ENCODE measurements around the gene HOXA13. TPM values are rescaled to one million over a fixed set of nuclear protein-coding genes. Genes with fewer than 3 reads are reported as not detected.

Gene HOXA13
- total RNA-seq, 1 experiment from 2014 or later: 1.3 TPM

- CTCF ChIA-PET: no interaction called here
- BruUV-seq (replicated peaks): no TSS peak
Observed at GRCh38 chr7:27203964-27204594, 4.2 kb upstream of the HOXA13 start.

GRCh38 chr7:27203365-27203953 is 3.6 kb upstream of the HOXA13 start:
- DNase-seq: no peak
- intact Hi-C loops (cut with micrococcal nuclease; ENCODE audit: unreplicated experiment): no loop called here
- Mint-ChIP-seq H3K36me3 (ENCODE audit: insufficient read depth, unreplicated experiment) (peaks cover 25% of the 10 kb centered on the region), H3K27ac (ENCODE audit: unreplicated experiment) (no peak overlapping the region), H3K4me3 (ENCODE audit: low read depth, unreplicated experiment) (no peak overlapping the region), H3K27me3 (ENCODE audit: unreplicated experiment) (peaks cover 62% of the 10 kb centered on the region), H3K4me1 (ENCODE audit: low read depth, unreplicated experiment) (peaks cover 10% of the 10 kb centered on the region), H3K9me3 (ENCODE audit: low read depth, unreplicated experiment) (no peaks in the 10 kb centered on the region)
- CTCF ChIA-PET: interaction anchor here (0.5 to 0.7 kb wide), 2 partner anchors 92 to 220 kb away, joined by 3 to 5 read pairs; no protein-coding TSS in a partner anchor
- BruUV-seq (replicated peaks): no TSS peak
- no peak for TF ChIP-seq CTCF (IDR thresholded peaks at IDR 0.05; ENCODE audit: unreplicated experiment)

More at GRCh38 chr7:27203964-27204594, 4.2 kb upstream of the HOXA13 start:
- DNase-seq: no peak
- no peak overlapping the region for H3K27ac Mint-ChIP-seq (ENCODE audit: unreplicated experiment)
- peaks cover 19% of the 10 kb centered on the region for H3K36me3 Mint-ChIP-seq (ENCODE audit: insufficient read depth, unreplicated experiment)
- intact Hi-C loops (cut with micrococcal nuclease; ENCODE audit: unreplicated experiment): no loop called here
- no peaks in the 10 kb centered on the region for H3K9me3 Mint-ChIP-seq (ENCODE audit: low read depth, unreplicated experiment)
- TF ChIP-seq CTCF (IDR thresholded peaks at IDR 0.05; ENCODE audit: unreplicated experiment): no peak
- peaks cover 61% of the 10 kb centered on the region for H3K27me3 Mint-ChIP-seq (ENCODE audit: unreplicated experiment)
- H3K4me3 Mint-ChIP-seq (ENCODE audit: low read depth, unreplicated experiment): no peak overlapping the region
- peaks cover 10% of the 10 kb centered on the region for H3K4me1 Mint-ChIP-seq (ENCODE audit: low read depth, unreplicated experiment)

GRCh38 chr7:27202862-27203134 is 2.9 kb upstream of the HOXA13 start:
- TF ChIP-seq CTCF (IDR thresholded peaks at IDR 0.05; ENCODE audit: unreplicated experiment): no peak
- H3K4me3 Mint-ChIP-seq (ENCODE audit: low read depth, unreplicated experiment): no peak overlapping the region
- H3K9me3 Mint-ChIP-seq (ENCODE audit: low read depth, unreplicated experiment): no peaks in the 10 kb centered on the region
- no TSS peak for BruUV-seq (replicated peaks)
- no peak for DNase-seq
- H3K36me3 Mint-ChIP-seq (ENCODE audit: insufficient read depth, unreplicated experiment): peaks cover 25% of the 10 kb centered on the region
- H3K27me3 Mint-ChIP-seq (ENCODE audit: unreplicated experiment): peaks cover 68% of the 10 kb centered on the region
- peaks cover 10% of the 10 kb centered on the region for H3K4me1 Mint-ChIP-seq (ENCODE audit: low read depth, unreplicated experiment)
- CTCF ChIA-PET: interaction anchor here (0.7 kb wide), 1 partner anchor 93 kb away, joined by 3 read pairs; no protein-coding TSS in a partner anchor
- no peak overlapping the region for H3K27ac Mint-ChIP-seq (ENCODE audit: unreplicated experiment)
- intact Hi-C loops (cut with micrococcal nuclease; ENCODE audit: unreplicated experiment): no loop called here

- TF ChIP-seq CTCF (IDR thresholded peaks at IDR 0.05; ENCODE audit: unreplicated experiment): no peak
- peaks cover 25% of the 10 kb centered on the region for H3K36me3 Mint-ChIP-seq (ENCODE audit: insufficient read depth, unreplicated experiment)
- no peak for DNase-seq
- no peak overlapping the region for H3K4me3 Mint-ChIP-seq (ENCODE audit: low read depth, unreplicated experiment)
- no TSS peak for BruUV-seq (replicated peaks)
- intact Hi-C loops (cut with micrococcal nuclease; ENCODE audit: unreplicated experiment): no loop called here
- peaks cover 10% of the 10 kb centered on the region for H3K4me1 Mint-ChIP-seq (ENCODE audit: low read depth, unreplicated experiment)
- no peak overlapping the region for H3K27ac Mint-ChIP-seq (ENCODE audit: unreplicated experiment)
- H3K9me3 Mint-ChIP-seq (ENCODE audit: low read depth, unreplicated experiment): no peaks in the 10 kb centered on the region
- CTCF ChIA-PET: no interaction called here
- peaks cover 68% of the 10 kb centered on the region for H3K27me3 Mint-ChIP-seq (ENCODE audit: unreplicated experiment)
Observed at GRCh38 chr7:27202018-27202861, 2.3 kb upstream of the HOXA13 start.

All from Calu3 (cell line).